Middle frontal gyrus (tissue), 1 donor: ENCODE data around the gene BCKDHB.

Experiments
- DNase-seq: peaks from one replicate; pipeline ENCODE4 v3.0.0-alpha.2; 2015; ENCODE audit warnings: low spot score; ENCODE audit errors: extremely low spot score

The BCKDHB gene

DNA sequence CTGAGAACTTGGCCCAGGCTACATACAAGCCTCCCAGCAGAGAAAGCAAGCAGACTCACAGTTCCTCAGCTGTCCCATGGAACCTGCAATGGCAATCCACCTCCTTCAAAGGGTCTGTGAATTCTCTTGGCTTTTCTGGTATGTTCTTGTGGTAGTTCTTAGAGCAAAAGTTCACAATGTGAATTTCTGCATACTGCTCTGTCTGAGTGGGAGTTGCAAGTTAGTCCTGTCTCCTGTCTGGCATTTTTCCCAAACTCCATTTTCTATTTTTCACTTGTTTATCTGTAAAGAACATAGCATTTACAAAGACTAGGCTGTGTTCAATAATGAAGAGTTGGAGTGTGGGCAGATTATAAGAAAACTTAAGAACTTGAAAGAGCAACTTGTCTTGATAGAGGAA is 269.9 kb downstream of the BCKDHB start:
- DNase-seq = no peak

DNA sequence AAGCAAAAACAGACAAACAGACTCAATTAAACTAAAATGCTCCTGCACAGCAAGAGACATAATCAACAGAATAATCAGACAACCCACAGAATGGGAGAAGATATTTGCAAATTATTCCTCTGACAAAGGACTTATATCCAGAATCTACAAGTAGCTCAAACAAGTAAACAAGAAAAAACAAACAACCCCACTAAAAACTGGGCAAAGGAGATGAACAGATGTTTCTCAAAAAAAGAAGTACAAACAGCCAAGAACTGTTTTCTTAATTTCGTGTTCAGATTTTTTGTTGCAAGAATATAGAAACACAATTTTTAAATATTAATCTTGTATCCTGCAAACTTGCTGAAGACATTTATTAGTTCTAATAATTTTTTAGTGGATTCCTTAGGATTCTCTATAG is 274.1 kb downstream of the BCKDHB start:
- no peak for DNase-seq

DNA sequence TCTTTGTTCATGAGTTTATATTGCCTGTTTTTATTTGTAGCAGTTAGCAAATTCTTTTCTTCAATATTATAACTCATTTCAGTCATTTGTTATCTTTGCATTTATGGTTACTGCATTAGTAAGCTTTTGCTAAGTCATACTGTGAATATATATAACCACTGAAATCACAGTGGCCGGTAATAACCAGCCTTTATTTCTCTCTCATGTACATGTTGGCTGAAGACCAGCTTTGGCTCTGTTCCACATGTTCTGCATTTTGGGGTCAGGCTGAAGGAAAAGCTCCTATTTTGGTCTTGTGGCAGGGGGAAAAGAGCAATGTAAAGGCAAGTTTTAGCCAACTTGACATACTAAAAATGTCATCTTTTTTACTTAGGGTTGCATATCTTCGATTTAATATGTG is 276.3 kb downstream of the BCKDHB start:
- DNase-seq = no peak

- no peak for DNase-seq
Observed at GRCh38 chr6:80388507-80388906, 282.0 kb downstream of the BCKDHB start.
